ENCODE measurements around the gene PDXK. TPM values are rescaled to one million over a fixed set of nuclear protein-coding genes. Genes with fewer than 3 reads are reported as not detected.

The PDXK gene
- total and polyA plus RNA-seq, 2 of the 13 experiments (the other 11 are each of a cell fraction or from before 2014, with no cell fraction given): 114 to 184 TPM

GRCh38 chr21:43779660-43780059 is 60.7 kb downstream of the PDXK start:
- Histone ChIP-seq H3K9ac (ENCODE audit: insufficient read depth, low read depth, low read length) (no peak overlapping the region), H3K4me3 (replicated peaks in 1 of 3; ENCODE audit: insufficient read depth in 1 of 3, low read depth in 2 of 3, low read length in 3 of 3) (peak overlapping the region in 1 of 3 experiments; percentile 20; a peak in 1 of 6 replicates), H2AFZ (ENCODE audit: low read length) (no peak overlapping the region), H3K4me1 (ENCODE audit: insufficient read depth, low read length) (peaks cover 84% of the 10 kb centered on the region), H3K9me3 (ENCODE audit: low read length) (no peaks in the 10 kb centered on the region), H3K36me3 (replicated peaks in 1 of 2; ENCODE audit: control insufficient read depth in 1 of 2, insufficient read depth in 2 of 2, low read length in 2 of 2) (no peaks in the 10 kb centered on the region; a peak in 1 of 5 replicates), H3K79me2 (ENCODE audit: insufficient read depth, low read length) (peaks cover 12% of the 10 kb centered on the region), H4K20me1 (ENCODE audit: insufficient read depth, low read length) (no peaks in the 10 kb centered on the region), H3K4me2 (ENCODE audit: low read depth, low read length) (peak overlapping the region; percentile 61; the same call in 1 of the 2 replicates), H3K27me3 (ENCODE audit: control insufficient read depth in 1 of 2, insufficient read depth in 2 of 2, low read length in 2 of 2) (no peaks in the 10 kb centered on the region), H3K27ac (ENCODE audit: extremely low read length, insufficient read depth, low read length) (no peak overlapping the region)
- in situ Hi-C loops (cut with HindIII; ENCODE audit: extremely low pct_ligation_motif_present, low pct_unique_long_range_greater_than_20kb) (no loop called here), intact Hi-C loops (cut with micrococcal nuclease; ENCODE audit: unreplicated experiment) (loop anchor here (10.0 kb wide), 1 partner anchor 75 kb away; no protein-coding TSS in a partner anchor)
- ATAC-seq: no peak
- no TSS peak for BruUV-seq (replicated peaks)
- POLR2A ChIA-PET: interaction anchor here (1.7 kb wide), 1 partner anchor 51 kb away, joined by 7 read pairs; no protein-coding TSS in a partner anchor
- no peak for DNase-seq (ENCODE audit: low spot score)
- FAIRE-seq: no peak
- CTCF ChIA-PET (ENCODE audit: low intra/inter-chr PET ratio, low total read pairs): no interaction called here
- 17% methylated on average over 5 of the region's 5 CpGs for WGBS (ENCODE audit: low lambda C conversion rate)
- TF ChIP-seq MIXL1 (CRISPR knock-in tag; IDR thresholded peaks at IDR 0.05): 0 out of 2 replicates have a peak, but pooled peaks have one; percentile 14
- no peak for TF ChIP-seq PCBP1 (IDR thresholded peaks at IDR 0.05; ENCODE audit: borderline replicate concordance, low read depth, low read length)
- peak; percentile 50; the same call in 1 of the 2 replicates for TF ChIP-seq ZNF687 (CRISPR knock-in tag; IDR thresholded peaks at IDR 0.05)
- TF ChIP-seq GZF1 (CRISPR knock-in tag; IDR thresholded peaks at IDR 0.05): no peak
- TF ChIP-seq ISL2 (CRISPR knock-in tag; IDR thresholded peaks at IDR 0.05): no peak
- TF ChIP-seq ZNF672 (CRISPR knock-in tag; IDR thresholded peaks at IDR 0.05): no peak
- TF ChIP-seq SRF (IDR thresholded peaks at IDR 0.05; ENCODE audit: low read depth, low read length): peak; percentile 94
- no peak for TF ChIP-seq ZBTB3 (CRISPR knock-in tag; IDR thresholded peaks at IDR 0.05; ENCODE audit: borderline replicate concordance, low read depth)
- peak; percentile 57; the same call in 1 of the 2 replicates for TF ChIP-seq MED1 (CRISPR knock-in tag; IDR thresholded peaks at IDR 0.05)
- TF ChIP-seq TERF1 (CRISPR knock-in tag; IDR thresholded peaks at IDR 0.05): no peak
- no peak for TF ChIP-seq MIER2 (CRISPR knock-in tag; IDR thresholded peaks at IDR 0.05)
- TF ChIP-seq ZNF232 (CRISPR knock-in tag; IDR thresholded peaks at IDR 0.05; ENCODE audit: borderline replicate concordance): 0 out of 2 replicates have a peak, but pooled peaks have one; percentile 30
- TF ChIP-seq HDAC6 (IDR thresholded peaks at IDR 0.05; ENCODE audit: low read depth, low read length): no peak
- peak; percentile 45 for TF ChIP-seq SAP130 (CRISPR knock-in tag; IDR thresholded peaks at IDR 0.05; ENCODE audit: low read depth)
- TF ChIP-seq NBN (conservative IDR thresholded peaks at IDR 0.05): no peak
- TF ChIP-seq RERE (CRISPR knock-in tag; IDR thresholded peaks at IDR 0.05; ENCODE audit: low read depth): no peak

Measured in HepG2 (cell line).